Amniotic stem cell (primary cell): ENCODE data around the gene HIVEP1.
"Not testable (repeated sequence)": the region's sequence is repeated elsewhere in the genome, so short reads cannot be mapped to it uniquely, and the experiment has no call there.

Experiments
- DNase-seq: peaks from one replicate; lab custom pipeline; 2025; lab: John Stamatoyannopoulos, UW

Gene HIVEP1

GRCh38 chr6:12158686-12159415, 146.7 kb downstream of the HIVEP1 start:
- DNase-seq: no peak

GRCh38 chr6:12160326-12160725, 148.2 kb downstream of the HIVEP1 start:
- no peak for DNase-seq

GRCh38 chr6:12162213-12162612, 150.1 kb downstream of the HIVEP1 start:
- no peak for DNase-seq

GRCh38 chr6:12163149-12163548, 151.0 kb downstream of the HIVEP1 start:
- no peak for DNase-seq

GRCh38 chr6:12163744-12164507, 151.8 kb downstream of the HIVEP1 start:
- DNase-seq: no peak

GRCh38 chr6:12164508-12164770, 152.3 kb downstream of the HIVEP1 start:
- no peak for DNase-seq

- DNase-seq: no peak
Observed at GRCh38 chr6:12165297-12165696, 153.2 kb downstream of the HIVEP1 start.

- DNase-seq: no peak
Observed at GRCh38 chr6:12165722-12166280, 153.7 kb downstream of the HIVEP1 start.

- no peak for DNase-seq
Observed at GRCh38 chr6:12169377-12169776, 157.3 kb downstream of the HIVEP1 start.

- DNase-seq: no peak
Observed at GRCh38 chr6:12170351-12171092, 158.4 kb downstream of the HIVEP1 start.

GRCh38 chr6:12171717-12172116, 159.6 kb downstream of the HIVEP1 start:
- no peak for DNase-seq

GRCh38 chr6:12172572-12172971, 160.5 kb downstream of the HIVEP1 start:
- no peak for DNase-seq

- no peak for DNase-seq
Observed at GRCh38 chr6:12173181-12173580, 161.1 kb downstream of the HIVEP1 start.

GRCh38 chr6:12173661-12174060, 161.5 kb downstream of the HIVEP1 start:
- no peak for DNase-seq

- no peak for DNase-seq
Observed at GRCh38 chr6:12174878-12175277, 162.8 kb downstream of the HIVEP1 start.

- no peak for DNase-seq
Observed at GRCh38 chr6:12175626-12176025, 163.5 kb downstream of the HIVEP1 start.

GRCh38 chr6:12176782-12177181, 164.7 kb downstream of the HIVEP1 start:
- not testable (repeated sequence) for DNase-seq

GRCh38 chr6:12178521-12178920, 166.4 kb downstream of the HIVEP1 start:
- DNase-seq: no peak

GRCh38 chr6:12181481-12181880, 169.4 kb downstream of the HIVEP1 start:
- DNase-seq: no peak

GRCh38 chr6:12182676-12183075, 170.6 kb downstream of the HIVEP1 start:
- no peak for DNase-seq

- DNase-seq: no peak
Observed at GRCh38 chr6:12185081-12185673, 173.1 kb downstream of the HIVEP1 start.

- no peak for DNase-seq
Observed at GRCh38 chr6:12186528-12186927, 174.4 kb downstream of the HIVEP1 start.
